ENCODE data around the gene SLC1A4. TPM values are rescaled to one million over a fixed set of nuclear protein-coding genes. Genes with fewer than 3 reads are reported as not detected.

Gene SLC1A4
- total RNA-seq, 1 experiment from 2014 or later: 12.9 TPM

DNA sequence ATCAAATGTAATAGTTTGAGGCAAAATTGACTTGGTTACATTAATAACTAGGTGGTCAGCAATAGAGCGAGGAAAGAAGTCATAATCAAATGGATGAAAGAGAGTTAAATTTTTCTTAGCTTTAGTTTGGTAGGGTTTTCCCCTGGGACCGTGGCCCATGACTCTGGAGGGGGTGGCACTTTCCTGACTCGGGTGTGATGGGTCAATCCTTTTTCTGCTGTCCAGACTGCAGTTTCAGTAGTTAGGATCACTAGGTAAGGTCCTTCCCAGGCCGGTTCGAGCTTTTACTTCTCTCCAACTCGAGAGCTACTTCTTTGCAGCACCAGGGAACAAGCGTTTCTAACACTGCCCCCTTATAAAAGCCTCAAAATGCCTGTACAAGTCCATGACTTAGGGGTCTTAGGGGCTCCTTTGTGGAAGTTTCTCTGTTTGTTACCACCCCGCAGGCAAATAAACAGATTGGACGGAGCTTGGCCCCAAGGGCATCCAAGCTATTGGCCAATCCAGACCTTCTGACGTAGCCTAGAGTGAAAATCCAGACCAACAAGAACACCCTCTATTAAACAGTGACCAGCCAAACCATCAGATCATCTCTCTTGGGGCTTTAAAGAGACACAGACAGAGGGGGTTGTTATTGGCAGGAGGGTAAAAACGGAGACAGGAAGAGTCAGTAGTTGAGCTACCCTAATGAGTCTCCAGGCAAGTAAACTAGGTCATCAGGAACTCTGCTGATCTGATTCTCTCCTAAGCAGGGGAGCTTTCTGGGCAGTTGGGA, 57.6 kb downstream of the SLC1A4 start:
- no TSS peak for BruUV-seq (replicated peaks)
- Histone ChIP-seq H3K4me1 (ENCODE audit: control insufficient read depth, insufficient read depth, low read length) (no peaks in the 10 kb centered on the region), H3K27me3 (ENCODE audit: control insufficient read depth, insufficient read depth, low read length) (no peaks in the 10 kb centered on the region), H3K27ac (ENCODE audit: low read length) (no peak overlapping the region), H3K9me3 (ENCODE audit: control insufficient read depth, insufficient read depth, low read depth, low read length) (peaks cover 8% of the 10 kb centered on the region; the same call in 1 of the 2 replicates), H3K36me3 (ENCODE audit: control insufficient read depth, insufficient read depth, low read length) (no peaks in the 10 kb centered on the region; the same call in 1 of the 2 replicates), H3K4me3 (ENCODE audit: low read depth in 2 of 2, low read length in 2 of 2) (no peak overlapping the region)
- ChIA-PET POLR2A (interaction anchor here (0.7 to 0.8 kb wide), 2 partner anchors 9 to 223 kb away, joined by 3 to 5 read pairs; no protein-coding TSS in a partner anchor), CTCF (interaction anchor here (0.6 kb wide), 1 partner anchor 130 kb away, joined by 3 read pairs; no protein-coding TSS in a partner anchor)
- DNase-seq (ENCODE audit: low read depth, low spot score) (no peak), ATAC-seq (no peak)
- intact Hi-C loops (cut with micrococcal nuclease; ENCODE audit: unreplicated experiment): loop anchor here (10.0 kb wide), 1 partner anchor 528 kb away; no protein-coding TSS in a partner anchor
- in situ Hi-C loops (cut with HindIII; ENCODE audit: low pct_unique_long_range_greater_than_20kb, low sequenced_read_pairs): no loop called here
- TF ChIP-seq POLR2AphosphoS5 (IDR thresholded peaks at IDR 0.05; ENCODE audit: low read depth, low read length) (no peak), REST (IDR thresholded peaks at IDR 0.05; ENCODE audit: insufficient read depth in 1 of 2, low read depth in 2 of 2, low read length in 1 of 2) (no peak), SIN3A (IDR thresholded peaks at IDR 0.05; ENCODE audit: borderline replicate concordance, insufficient read depth, low read depth, low read length) (no peak)
- TF ChIP-seq, protein P1, sequence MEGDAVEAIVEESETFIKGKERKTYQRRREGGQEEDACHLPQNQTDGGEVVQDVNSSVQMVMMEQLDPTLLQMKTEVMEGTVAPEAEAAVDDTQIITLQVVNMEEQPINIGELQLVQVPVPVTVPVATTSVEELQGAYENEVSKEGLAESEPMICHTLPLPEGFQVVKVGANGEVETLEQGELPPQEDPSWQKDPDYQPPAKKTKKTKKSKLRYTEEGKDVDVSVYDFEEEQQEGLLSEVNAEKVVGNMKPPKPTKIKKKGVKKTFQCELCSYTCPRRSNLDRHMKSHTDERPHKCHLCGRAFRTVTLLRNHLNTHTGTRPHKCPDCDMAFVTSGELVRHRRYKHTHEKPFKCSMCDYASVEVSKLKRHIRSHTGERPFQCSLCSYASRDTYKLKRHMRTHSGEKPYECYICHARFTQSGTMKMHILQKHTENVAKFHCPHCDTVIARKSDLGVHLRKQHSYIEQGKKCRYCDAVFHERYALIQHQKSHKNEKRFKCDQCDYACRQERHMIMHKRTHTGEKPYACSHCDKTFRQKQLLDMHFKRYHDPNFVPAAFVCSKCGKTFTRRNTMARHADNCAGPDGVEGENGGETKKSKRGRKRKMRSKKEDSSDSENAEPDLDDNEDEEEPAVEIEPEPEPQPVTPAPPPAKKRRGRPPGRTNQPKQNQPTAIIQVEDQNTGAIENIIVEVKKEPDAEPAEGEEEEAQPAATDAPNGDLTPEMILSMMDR (IDR thresholded peaks at IDR 0.05): no peak

- BruUV-seq (replicated peaks): no TSS peak
- no peak overlapping the region for H3K4me3 ChIP-seq (ENCODE audit: low read depth in 2 of 2, low read length in 2 of 2)
- POLR2A ChIA-PET: no interaction called here
- DNase-seq (ENCODE audit: low read depth, low spot score) (no peak), ATAC-seq (no peak)
- in situ Hi-C loops (cut with HindIII; ENCODE audit: low pct_unique_long_range_greater_than_20kb, low sequenced_read_pairs): no loop called here
- intact Hi-C loops (cut with micrococcal nuclease; ENCODE audit: unreplicated experiment): loop anchor here (10.0 kb wide), 1 partner anchor 526 kb away; no protein-coding TSS in a partner anchor
- no peak for TF ChIP-seq POLR2AphosphoS5 (IDR thresholded peaks at IDR 0.05; ENCODE audit: low read depth, low read length)
- no peak for TF ChIP-seq REST (IDR thresholded peaks at IDR 0.05; ENCODE audit: insufficient read depth in 1 of 2, low read depth in 2 of 2, low read length in 1 of 2)
- no peak for TF ChIP-seq TCF7L2 (IDR thresholded peaks at IDR 0.05; ENCODE audit: low read depth, low read length)
- TF ChIP-seq, protein P1 (IDR thresholded peaks at IDR 0.05): no peak
- no peak for TF ChIP-seq SIN3A (IDR thresholded peaks at IDR 0.05; ENCODE audit: borderline replicate concordance, insufficient read depth, low read depth, low read length)
- H3K9me3 ChIP-seq (ENCODE audit: control insufficient read depth, insufficient read depth, low read depth, low read length): peaks cover 8% of the 10 kb centered on the region; the same call in 1 of the 2 replicates
- H3K27me3 ChIP-seq (ENCODE audit: control insufficient read depth, insufficient read depth, low read length): no peaks in the 10 kb centered on the region
- CTCF ChIA-PET: no interaction called here
- H3K27ac ChIP-seq (ENCODE audit: low read length): no peak overlapping the region
- H3K36me3 ChIP-seq (ENCODE audit: control insufficient read depth, insufficient read depth, low read length): no peaks in the 10 kb centered on the region; the same call in 1 of the 2 replicates
- H3K4me1 ChIP-seq (ENCODE audit: control insufficient read depth, insufficient read depth, low read length): no peaks in the 10 kb centered on the region
Measured at GRCh38 chr2:65049010-65049639, 59.9 kb downstream of the SLC1A4 start.

All from Panc1 (cell line).